PFSK-1 (cell line): Measurements from ENCODE around the gene NME7.

Experiments
- FOXP2 ChIP-seq: optimal IDR thresholded peaks from 2 replicates; pipeline ENCODE3; 2011; ENCODE audit warnings: borderline replicate concordance, control low read depth, inconsistent platforms; ENCODE audit not compliant: insufficient read depth; ENCODE audit errors: extremely low read length, extremely low read depth
- POLR2AphosphoS5 ChIP-seq: IDR thresholded peaks from 2 replicates; pipeline ENCODE4 v1.6.1; 2012; ENCODE audit warnings: low read depth, mild to moderate bottlenecking, control low read depth, low read length, moderate library complexity
- SIN3A ChIP-seq: IDR thresholded peaks from 2 replicates; pipeline ENCODE4 v1.6.1; 2012; ENCODE audit warnings: mild to moderate bottlenecking, low read length, moderate library complexity, borderline replicate concordance; ENCODE audit not compliant: insufficient read depth
- TAF1 ChIP-seq: IDR thresholded peaks from 2 replicates; pipeline ENCODE4 v1.6.1; 2012; ENCODE audit warnings: low read length, control low read depth, borderline replicate concordance; ENCODE audit not compliant: insufficient read depth
- TF ChIP-seq, protein P1 (sequence below), 2 experiments: IDR thresholded peaks; 2 replicates each; pipeline versions ENCODE4 v1.6.1 to v1.8.0; 2011 to 2012; ENCODE audit warnings: low read depth in 2 of 2, low read length in 2 of 2, control low read depth in 1 of 2, inconsistent platforms in 1 of 2, mild to moderate bottlenecking in 1 of 2, moderate library complexity in 1 of 2; ENCODE audit not compliant: insufficient read depth in 1 of 2

Gene NME7

DNA sequence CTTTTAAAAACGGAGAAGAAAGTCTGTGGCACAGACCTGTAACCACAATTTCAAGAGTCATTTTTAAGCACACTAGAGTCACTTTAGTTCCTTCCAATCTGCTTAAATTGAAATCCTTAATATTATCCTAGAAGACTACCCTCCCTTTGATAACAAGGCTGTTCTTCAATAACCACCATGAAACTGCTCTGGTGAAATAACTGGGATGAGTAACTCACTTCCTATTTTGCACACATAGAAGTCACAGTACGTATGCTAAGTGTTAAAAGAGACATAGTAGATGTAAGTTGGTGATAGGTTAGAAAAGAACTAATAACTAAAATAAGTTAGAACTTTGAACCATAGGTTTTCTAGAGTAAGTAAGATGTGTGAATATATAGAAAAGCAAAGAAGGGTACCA lies 107.8 kb downstream of the NME7 start:
- TF ChIP-seq SIN3A (no peak), FOXP2 (no peak), TAF1 (no peak), POLR2AphosphoS5 (no peak)
- TF ChIP-seq, protein P1, sequence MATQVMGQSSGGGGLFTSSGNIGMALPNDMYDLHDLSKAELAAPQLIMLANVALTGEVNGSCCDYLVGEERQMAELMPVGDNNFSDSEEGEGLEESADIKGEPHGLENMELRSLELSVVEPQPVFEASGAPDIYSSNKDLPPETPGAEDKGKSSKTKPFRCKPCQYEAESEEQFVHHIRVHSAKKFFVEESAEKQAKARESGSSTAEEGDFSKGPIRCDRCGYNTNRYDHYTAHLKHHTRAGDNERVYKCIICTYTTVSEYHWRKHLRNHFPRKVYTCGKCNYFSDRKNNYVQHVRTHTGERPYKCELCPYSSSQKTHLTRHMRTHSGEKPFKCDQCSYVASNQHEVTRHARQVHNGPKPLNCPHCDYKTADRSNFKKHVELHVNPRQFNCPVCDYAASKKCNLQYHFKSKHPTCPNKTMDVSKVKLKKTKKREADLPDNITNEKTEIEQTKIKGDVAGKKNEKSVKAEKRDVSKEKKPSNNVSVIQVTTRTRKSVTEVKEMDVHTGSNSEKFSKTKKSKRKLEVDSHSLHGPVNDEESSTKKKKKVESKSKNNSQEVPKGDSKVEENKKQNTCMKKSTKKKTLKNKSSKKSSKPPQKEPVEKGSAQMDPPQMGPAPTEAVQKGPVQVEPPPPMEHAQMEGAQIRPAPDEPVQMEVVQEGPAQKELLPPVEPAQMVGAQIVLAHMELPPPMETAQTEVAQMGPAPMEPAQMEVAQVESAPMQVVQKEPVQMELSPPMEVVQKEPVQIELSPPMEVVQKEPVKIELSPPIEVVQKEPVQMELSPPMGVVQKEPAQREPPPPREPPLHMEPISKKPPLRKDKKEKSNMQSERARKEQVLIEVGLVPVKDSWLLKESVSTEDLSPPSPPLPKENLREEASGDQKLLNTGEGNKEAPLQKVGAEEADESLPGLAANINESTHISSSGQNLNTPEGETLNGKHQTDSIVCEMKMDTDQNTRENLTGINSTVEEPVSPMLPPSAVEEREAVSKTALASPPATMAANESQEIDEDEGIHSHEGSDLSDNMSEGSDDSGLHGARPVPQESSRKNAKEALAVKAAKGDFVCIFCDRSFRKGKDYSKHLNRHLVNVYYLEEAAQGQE (IDR thresholded peaks at IDR 0.05; ENCODE audit: insufficient read depth in 1 of 2, low read depth in 2 of 2, low read length in 2 of 2), result no peak

DNA sequence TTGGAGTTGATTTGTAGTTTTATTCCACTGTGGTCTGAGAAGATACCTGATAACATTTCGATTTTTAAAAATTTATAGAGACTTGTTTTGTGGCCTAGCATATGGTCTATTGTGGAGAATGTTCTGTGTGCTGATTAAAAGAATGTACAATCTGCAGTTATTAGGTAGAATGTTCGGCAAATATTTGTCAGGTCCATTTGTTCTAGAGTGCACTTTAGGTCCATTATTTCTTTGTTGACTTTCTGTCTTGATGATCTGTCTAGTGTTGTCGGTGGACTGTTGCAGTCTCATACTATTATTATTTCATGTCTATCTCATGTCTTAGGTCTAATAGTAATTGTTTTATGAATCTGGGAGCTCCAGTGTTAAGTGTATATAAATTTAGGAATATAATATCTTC lies 116.8 kb downstream of the NME7 start:
- no peak for TF ChIP-seq SIN3A
- TF ChIP-seq TAF1, result no peak
- no peak for TF ChIP-seq FOXP2
- TF ChIP-seq, protein P1 (IDR thresholded peaks at IDR 0.05; ENCODE audit: insufficient read depth in 1 of 2, low read depth in 2 of 2, low read length in 2 of 2), result no peak
- TF ChIP-seq POLR2AphosphoS5, result no peak

DNA sequence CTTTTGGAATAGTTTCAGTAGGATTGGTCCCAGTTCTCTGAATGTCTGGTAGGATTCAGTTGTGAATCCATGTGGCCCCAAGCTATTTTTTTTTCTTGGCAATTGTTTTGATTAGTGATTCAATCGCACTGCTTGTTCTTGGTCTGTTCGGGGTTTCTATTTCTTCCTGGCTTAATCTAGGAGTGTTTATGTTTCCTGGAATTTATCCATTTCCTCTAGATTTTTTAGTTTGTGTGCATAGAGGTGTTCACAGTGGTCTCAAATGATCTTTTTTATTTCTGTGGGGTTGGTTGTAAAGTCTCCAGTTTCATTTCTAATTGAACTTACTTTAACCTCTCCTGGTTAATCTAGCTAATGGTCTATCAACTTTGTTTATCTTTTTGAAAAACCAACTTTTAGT lies 117.6 kb downstream of the NME7 start:
- no peak for TF ChIP-seq FOXP2
- TF ChIP-seq, protein P1 (IDR thresholded peaks at IDR 0.05; ENCODE audit: insufficient read depth in 1 of 2, low read depth in 2 of 2, low read length in 2 of 2), result no peak
- TF ChIP-seq SIN3A, result no peak
- TF ChIP-seq POLR2AphosphoS5, result no peak
- TF ChIP-seq TAF1, result no peak

DNA sequence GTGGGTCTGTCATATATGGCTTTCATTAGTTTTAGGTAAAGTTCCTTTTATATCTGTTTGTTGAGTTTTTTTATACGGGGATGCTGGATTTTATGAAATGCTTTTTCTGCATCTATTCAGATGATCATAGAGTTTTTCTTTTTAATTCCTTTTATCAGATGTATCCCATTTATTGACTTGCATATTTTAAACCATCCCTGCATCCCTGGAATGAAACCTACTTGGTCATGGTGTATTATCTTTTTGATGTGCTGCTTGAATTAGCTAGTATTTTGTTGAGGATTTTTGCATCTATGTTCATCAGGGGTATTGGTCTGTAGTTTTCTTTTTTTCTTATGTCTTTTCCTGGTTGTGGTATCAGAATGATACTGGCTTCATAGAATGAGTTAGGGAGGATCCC lies 118.0 kb downstream of the NME7 start:
- TF ChIP-seq TAF1, result no peak
- TF ChIP-seq POLR2AphosphoS5, result no peak
- TF ChIP-seq FOXP2, result no peak
- no peak for TF ChIP-seq SIN3A
- TF ChIP-seq, protein P1 (IDR thresholded peaks at IDR 0.05; ENCODE audit: insufficient read depth in 1 of 2, low read depth in 2 of 2, low read length in 2 of 2), result no peak

DNA sequence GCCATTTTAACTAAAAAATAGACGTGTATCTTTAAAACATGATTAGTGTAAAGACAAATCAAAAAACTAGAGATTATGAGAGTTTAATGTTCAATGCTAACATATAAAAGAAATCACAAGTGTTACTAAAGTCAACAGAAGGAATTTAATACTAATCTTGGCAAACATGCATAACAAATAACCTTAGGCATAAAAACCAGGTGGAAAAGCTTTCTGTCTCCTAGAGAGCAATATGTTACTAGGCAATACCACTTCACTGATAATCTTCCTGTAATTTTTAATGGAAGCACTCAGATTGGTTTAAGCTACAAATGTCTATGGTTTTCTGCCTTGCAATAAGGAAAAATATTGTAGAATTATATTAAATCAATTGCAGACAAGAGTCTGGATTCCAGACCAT lies 121.9 kb downstream of the NME7 start:
- TF ChIP-seq, protein P1 (IDR thresholded peaks at IDR 0.05; ENCODE audit: insufficient read depth in 1 of 2, low read depth in 2 of 2, low read length in 2 of 2), result no peak
- no peak for TF ChIP-seq TAF1
- no peak for TF ChIP-seq POLR2AphosphoS5
- no peak for TF ChIP-seq FOXP2
- no peak for TF ChIP-seq SIN3A
